Measurements from ENCODE around the gene SLC27A2. TPM values are rescaled to one million over a fixed set of nuclear protein-coding genes. Genes with fewer than 3 reads are reported as not detected.

The SLC27A2 gene
- total RNA-seq, 1 experiment from 2014 or later = 7.0 TPM

DNA sequence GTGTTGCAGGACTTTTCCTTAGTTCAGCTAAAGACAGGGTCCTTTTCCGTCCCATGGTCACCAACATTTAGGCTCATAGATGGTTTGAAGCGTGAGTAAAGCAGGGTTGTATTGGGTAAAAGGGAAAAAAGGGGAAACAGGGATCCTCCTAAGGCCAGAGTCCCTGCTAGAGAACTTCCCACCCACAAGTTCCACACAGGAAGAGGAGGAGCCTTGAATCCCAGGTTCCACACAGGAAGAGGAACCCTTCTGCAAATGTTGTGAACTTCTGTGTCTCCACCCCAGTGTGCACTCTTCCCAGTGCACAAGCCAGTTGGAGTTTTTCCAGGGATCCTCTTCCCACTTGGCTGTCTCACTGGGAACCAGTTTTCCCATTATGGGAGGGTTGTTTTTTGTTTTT, 35.4 kb upstream of the SLC27A2 start:
- H2AK5ac ChIP-seq (ENCODE audit: insufficient read length, low read length) = no peak overlapping the region
- peak overlapping the region in 1 of 3 experiments; percentile 42; a peak in 1 of 7 replicates for H3K27ac Mint-ChIP-seq

More for the DNA sequence above, 35.4 kb upstream of the SLC27A2 start:
- Histone ChIP-seq H2AFZ (ENCODE audit: low read length) (no peak overlapping the region), H2BK12ac (ENCODE audit: insufficient read length, low read depth, low read length) (no peak overlapping the region), H3K9me3 (ENCODE audit: control insufficient read depth, low read depth, low read length) (no peaks in the 10 kb centered on the region), H3K79me2 (ENCODE audit: insufficient read depth, low read length) (no peaks in the 10 kb centered on the region), H2BK15ac (ENCODE audit: low read depth, low read length) (no peak overlapping the region), H3K27ac (ENCODE audit: insufficient read length, low read depth, low read length) (no peak overlapping the region), H3K14ac (ENCODE audit: insufficient read depth, low read length) (no peak overlapping the region), H4K91ac (ENCODE audit: insufficient read length, low read depth, low read length) (no peak overlapping the region), H3K23me2 (ENCODE audit: insufficient read length, low read depth, low read length, poor library complexity, severe bottlenecking) (no peaks in the 10 kb centered on the region), H4K5ac (ENCODE audit: insufficient read length, low read depth, low read length) (no peak overlapping the region), H3K79me1 (ENCODE audit: insufficient read depth, low read depth, low read length, poor library complexity, severe bottlenecking) (no peaks in the 10 kb centered on the region), H4K20me1 (ENCODE audit: control insufficient read depth, insufficient read depth, insufficient read length) (no peaks in the 10 kb centered on the region), H2BK20ac (ENCODE audit: low read depth, low read length, poor library complexity, severe bottlenecking) (no peak overlapping the region), H3K56ac (ENCODE audit: insufficient read length, low read depth, low read length) (no peak overlapping the region), H3K23ac (ENCODE audit: insufficient read length, low read depth, low read length) (no peak overlapping the region), H3K4ac (ENCODE audit: low read depth, low read length) (no peak overlapping the region), H3T11ph (ENCODE audit: low read length) (no peak overlapping the region), H3K9ac (ENCODE audit: extremely low read depth, insufficient read length, low read length) (no peak overlapping the region), H3K4me1 (ENCODE audit: insufficient read depth, low read length) (no peaks in the 10 kb centered on the region), H3K4me2 (ENCODE audit: insufficient read depth, insufficient read length, low read length) (no peak overlapping the region), H2BK120ac (ENCODE audit: low read depth, low read length, poor library complexity, severe bottlenecking) (no peak overlapping the region), H3K27me3 (ENCODE audit: insufficient read depth, low read length) (no peaks in the 10 kb centered on the region), H4K8ac (replicated peaks; ENCODE audit: insufficient read length, low read depth, low read length) (no peak overlapping the region), H2BK5ac (ENCODE audit: insufficient read length, low read length) (no peak overlapping the region), H3K18ac (ENCODE audit: insufficient read length, low read depth, low read length) (no peak overlapping the region)
- DNase-seq = no peak
- WGBS (ENCODE audit: extremely low coverage, insufficient read length, low lambda C conversion rate) = no CpG with 5 or more reads among the region's 2 CpGs
- Mint-ChIP-seq H3K4me1 (peaks cover 9 to 10% of the 10 kb centered on the region in 2 experiments), H3K4me3 (no peak overlapping the region), H3K9me3 (no peaks in the 10 kb centered on the region), H3K27me3 (ENCODE audit: low read depth) (no peaks in the 10 kb centered on the region), H3K36me3 (ENCODE audit: insufficient read depth in 1 of 3, low read depth in 3 of 3) (no peaks in the 10 kb centered on the region)
- no peak for TF ChIP-seq CTCF (conservative IDR thresholded peaks at IDR 0.05)

Measured in H9 (cell line).